ENCODE data around the gene CACNA1F. TPM values are rescaled to one million over a fixed set of nuclear protein-coding genes. Genes with fewer than 3 reads are reported as not detected.

Gene CACNA1F
- total RNA-seq, 1 donor from 2014 or later = not detected

DNA sequence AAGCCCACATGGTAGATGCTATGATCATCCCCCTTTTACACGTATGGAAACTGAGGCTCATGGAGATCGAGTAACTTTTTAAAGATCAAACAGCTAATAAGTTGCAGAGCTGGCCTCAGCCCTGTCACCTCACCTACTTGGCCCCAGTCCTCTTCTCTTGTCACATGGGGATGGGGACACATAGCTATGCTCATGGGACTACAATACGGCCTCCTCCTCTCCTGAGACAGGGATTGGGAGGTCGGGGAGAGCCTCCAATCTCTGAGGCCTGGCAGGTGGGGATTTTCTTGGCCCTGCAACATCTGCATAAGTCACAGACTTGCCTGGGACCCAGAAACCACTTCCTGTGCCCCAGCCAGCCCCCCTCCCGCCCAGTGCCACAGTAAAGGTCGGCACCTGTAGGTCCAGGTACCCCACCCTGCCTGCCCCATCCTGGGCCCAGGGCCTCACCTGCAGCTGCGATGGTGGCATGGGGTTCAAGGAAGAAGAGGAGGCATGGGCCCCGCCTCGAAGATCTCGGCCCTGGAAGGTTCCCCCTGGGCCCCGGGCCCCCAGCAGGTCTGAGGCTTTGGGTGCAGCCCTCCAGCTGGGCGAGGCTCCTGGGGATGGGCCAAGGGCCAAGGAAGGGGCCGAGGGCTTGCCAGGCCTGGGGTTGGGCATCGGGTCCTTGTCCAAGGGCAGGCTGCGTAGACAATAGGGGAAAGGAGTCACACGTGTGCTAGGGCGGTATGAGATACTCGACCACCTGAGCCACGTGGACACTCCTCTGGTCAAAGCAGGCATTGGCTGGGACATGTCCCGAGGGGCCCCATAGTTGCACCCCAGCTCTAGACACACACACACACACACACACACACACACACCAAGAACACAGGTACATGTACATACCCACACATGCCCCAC, 25.0 kb upstream of the CACNA1F start:
- Histone ChIP-seq H3K9me3 (ENCODE audit: control insufficient read depth in 3 of 3, low read length in 3 of 3) (no peaks in the 10 kb centered on the region), H3K4me3 (ENCODE audit: low read length in 3 of 3) (no peak overlapping the region), H3K9ac (ENCODE audit: low read depth in 1 of 3, low read length in 3 of 3) (no peak overlapping the region), H3K27me3 (ENCODE audit: control insufficient read depth in 3 of 3, insufficient read depth in 3 of 3, low read length in 3 of 3) (no peaks in the 10 kb centered on the region), H3K4me1 (ENCODE audit: control insufficient read depth in 3 of 3, insufficient read depth in 3 of 3, low read length in 3 of 3) (no peaks in the 10 kb centered on the region), H3K36me3 (ENCODE audit: control insufficient read depth in 3 of 3, insufficient read depth in 3 of 3, low read length in 3 of 3) (no peaks in the 10 kb centered on the region), H3K27ac (ENCODE audit: low read depth, low read length) (no peak overlapping the region)

DNA sequence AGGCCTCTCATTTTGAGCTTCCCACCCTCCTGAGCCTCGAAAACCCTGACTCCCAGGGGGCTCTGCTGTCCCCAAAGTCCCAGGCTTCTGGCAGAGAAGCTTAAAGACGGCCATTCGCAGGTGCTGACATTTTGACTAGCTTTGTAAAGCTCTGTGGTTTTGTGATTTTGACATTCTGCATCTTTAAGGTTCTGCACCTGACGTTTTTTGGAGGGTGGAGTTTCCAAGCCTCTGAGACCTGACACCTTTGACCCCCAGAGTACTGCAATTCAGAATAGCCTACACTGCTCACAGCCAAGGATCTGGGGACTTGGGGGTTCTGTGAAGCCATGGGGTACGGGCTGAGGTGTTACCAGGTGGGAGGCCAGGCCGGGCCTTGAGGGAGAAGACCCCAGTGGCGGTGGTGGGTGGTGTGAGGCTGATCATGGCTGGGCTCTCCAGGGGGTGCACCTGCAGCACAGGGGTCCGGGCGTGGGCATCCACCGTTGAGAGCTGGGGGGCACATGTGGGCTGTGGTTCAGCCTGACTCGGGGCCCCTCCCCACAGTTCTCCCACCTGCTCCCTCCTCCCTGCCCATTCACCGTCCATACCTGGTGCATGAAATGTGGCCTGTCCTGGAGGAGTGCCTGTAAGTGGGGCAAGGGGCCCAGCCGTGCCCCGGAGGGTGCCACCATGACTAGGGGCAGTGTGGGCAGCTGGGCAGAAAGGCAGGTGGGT, 24.1 kb upstream of the CACNA1F start:
- no peak overlapping the region for H3K9ac ChIP-seq (ENCODE audit: low read depth in 1 of 3, low read length in 3 of 3)
- no peak overlapping the region for H3K27ac ChIP-seq (ENCODE audit: low read depth, low read length)
- H3K9me3 ChIP-seq (ENCODE audit: control insufficient read depth in 3 of 3, low read length in 3 of 3) = no peaks in the 10 kb centered on the region
- H3K4me3 ChIP-seq (ENCODE audit: low read length in 3 of 3) = no peak overlapping the region
- no peaks in the 10 kb centered on the region for H3K36me3 ChIP-seq (ENCODE audit: control insufficient read depth in 3 of 3, insufficient read depth in 3 of 3, low read length in 3 of 3)
- H3K27me3 ChIP-seq (ENCODE audit: control insufficient read depth in 3 of 3, insufficient read depth in 3 of 3, low read length in 3 of 3) = peaks cover 0 to 4% (median 0%) of the 10 kb centered on the region in 3 donors
- no peaks in the 10 kb centered on the region for H3K4me1 ChIP-seq (ENCODE audit: control insufficient read depth in 3 of 3, insufficient read depth in 3 of 3, low read length in 3 of 3)

DNA sequence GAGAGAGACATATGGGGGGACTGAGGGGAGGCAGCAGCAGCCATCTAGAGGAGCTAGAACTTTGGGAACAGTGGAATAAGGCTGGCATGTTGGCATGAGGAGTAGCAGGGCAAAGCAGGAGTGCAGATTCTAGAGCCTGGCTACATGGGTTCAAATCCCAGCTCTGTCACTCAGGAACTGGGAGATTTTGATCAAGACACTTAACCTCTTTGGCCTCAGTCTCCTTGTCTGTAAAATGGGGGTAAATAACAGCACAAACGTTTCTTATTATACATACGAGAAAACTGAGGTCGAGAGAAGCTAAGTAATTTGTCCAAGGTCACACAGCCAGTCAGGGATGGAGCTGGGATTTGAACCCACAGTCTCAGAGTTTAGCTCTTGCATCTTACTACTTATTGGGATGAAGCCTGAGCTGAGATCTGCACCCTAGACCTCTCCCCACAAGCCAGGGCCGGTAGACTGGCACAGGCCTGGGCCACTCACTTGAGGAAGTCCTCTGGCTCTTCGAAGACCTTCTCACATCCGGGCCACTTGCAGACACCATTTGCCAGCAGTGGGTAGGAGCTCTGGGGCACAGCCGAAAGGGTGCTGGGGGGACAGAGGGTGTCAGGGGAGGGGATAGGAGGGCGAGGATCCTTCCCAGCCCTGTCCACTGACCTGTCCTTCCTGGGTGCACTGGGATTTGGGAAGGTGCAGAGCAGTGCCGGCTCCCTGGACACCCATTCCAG, 23.3 kb upstream of the CACNA1F start:
- Histone ChIP-seq H3K9ac (ENCODE audit: low read depth in 1 of 3, low read length in 3 of 3) (no peak overlapping the region), H3K4me1 (ENCODE audit: control insufficient read depth in 3 of 3, insufficient read depth in 3 of 3, low read length in 3 of 3) (no peaks in the 10 kb centered on the region), H3K27ac (ENCODE audit: low read depth, low read length) (no peak overlapping the region), H3K27me3 (ENCODE audit: control insufficient read depth in 3 of 3, insufficient read depth in 3 of 3, low read length in 3 of 3) (peaks cover 0 to 4% (median 0%) of the 10 kb centered on the region in 3 donors), H3K4me3 (ENCODE audit: low read length in 3 of 3) (no peak overlapping the region), H3K36me3 (ENCODE audit: control insufficient read depth in 3 of 3, insufficient read depth in 3 of 3, low read length in 3 of 3) (no peaks in the 10 kb centered on the region), H3K9me3 (ENCODE audit: control insufficient read depth in 3 of 3, low read length in 3 of 3) (no peaks in the 10 kb centered on the region)

DNA sequence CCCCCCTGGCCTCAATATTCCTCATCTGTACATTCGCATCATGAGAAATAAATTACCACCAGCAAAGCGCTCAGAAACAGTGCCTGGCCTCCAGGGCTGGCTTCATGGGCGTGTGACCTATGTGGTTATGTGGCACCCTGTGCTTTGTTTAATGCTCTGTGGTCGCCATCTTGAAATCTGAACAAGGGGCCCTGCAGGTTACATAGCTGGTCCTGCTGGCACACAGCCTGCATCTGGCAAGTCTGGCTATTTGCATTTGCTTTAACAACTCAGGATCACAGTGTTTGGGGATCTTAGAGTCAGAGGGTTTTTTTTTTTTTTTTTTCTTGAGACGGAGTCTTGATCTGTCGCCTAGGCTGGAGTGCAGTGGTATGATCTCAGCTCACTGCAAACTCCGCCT, 21.5 kb upstream of the CACNA1F start:
- Histone ChIP-seq H3K27me3 (ENCODE audit: control insufficient read depth in 3 of 3, insufficient read depth in 3 of 3, low read length in 3 of 3) (peaks cover 0 to 4% (median 0%) of the 10 kb centered on the region in 3 donors), H3K36me3 (ENCODE audit: control insufficient read depth in 3 of 3, insufficient read depth in 3 of 3, low read length in 3 of 3) (peaks cover 0 to 7% (median 0%) of the 10 kb centered on the region in 3 donors), H3K4me1 (ENCODE audit: control insufficient read depth in 3 of 3, insufficient read depth in 3 of 3, low read length in 3 of 3) (no peaks in the 10 kb centered on the region), H3K9me3 (ENCODE audit: control insufficient read depth in 3 of 3, low read length in 3 of 3) (no peaks in the 10 kb centered on the region), H3K4me3 (ENCODE audit: low read length in 3 of 3) (no peak overlapping the region), H3K27ac (ENCODE audit: low read depth, low read length) (no peak overlapping the region), H3K9ac (ENCODE audit: low read depth in 1 of 3, low read length in 3 of 3) (no peak overlapping the region)

DNA sequence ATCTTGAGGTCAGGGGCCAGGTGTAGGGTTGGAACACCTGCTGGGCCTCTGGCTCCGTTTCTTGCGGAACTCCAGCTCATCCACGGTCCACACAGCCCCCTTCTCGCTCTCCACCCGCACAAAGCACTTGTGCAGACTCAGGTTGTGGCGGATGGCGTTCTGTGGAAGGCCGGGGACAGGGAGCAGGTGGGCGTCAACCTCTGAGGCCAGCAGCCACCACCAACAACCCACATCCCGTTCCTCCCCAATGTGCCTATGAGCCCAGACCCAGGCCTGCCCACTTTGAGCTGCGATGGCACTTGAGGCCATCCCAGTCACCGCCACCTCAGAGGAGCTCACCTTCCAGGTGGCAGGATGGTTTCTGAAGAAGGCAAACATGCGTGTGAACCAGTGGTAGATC, 18.2 kb upstream of the CACNA1F start:
- no peak overlapping the region for H3K9ac ChIP-seq (ENCODE audit: low read depth in 1 of 3, low read length in 3 of 3)
- peaks cover 0 to 4% (median 0%) of the 10 kb centered on the region in 3 donors for H3K27me3 ChIP-seq (ENCODE audit: control insufficient read depth in 3 of 3, insufficient read depth in 3 of 3, low read length in 3 of 3)
- no peak overlapping the region for H3K4me3 ChIP-seq (ENCODE audit: low read length in 3 of 3)
- H3K4me1 ChIP-seq (ENCODE audit: control insufficient read depth in 3 of 3, insufficient read depth in 3 of 3, low read length in 3 of 3) = no peaks in the 10 kb centered on the region
- no peak overlapping the region for H3K27ac ChIP-seq (ENCODE audit: low read depth, low read length)
- H3K36me3 ChIP-seq (ENCODE audit: control insufficient read depth in 3 of 3, insufficient read depth in 3 of 3, low read length in 3 of 3) = peaks cover 5 to 18% (median 14%) of the 10 kb centered on the region in 3 donors
- H3K9me3 ChIP-seq (ENCODE audit: control insufficient read depth in 3 of 3, low read length in 3 of 3) = no peaks in the 10 kb centered on the region

DNA sequence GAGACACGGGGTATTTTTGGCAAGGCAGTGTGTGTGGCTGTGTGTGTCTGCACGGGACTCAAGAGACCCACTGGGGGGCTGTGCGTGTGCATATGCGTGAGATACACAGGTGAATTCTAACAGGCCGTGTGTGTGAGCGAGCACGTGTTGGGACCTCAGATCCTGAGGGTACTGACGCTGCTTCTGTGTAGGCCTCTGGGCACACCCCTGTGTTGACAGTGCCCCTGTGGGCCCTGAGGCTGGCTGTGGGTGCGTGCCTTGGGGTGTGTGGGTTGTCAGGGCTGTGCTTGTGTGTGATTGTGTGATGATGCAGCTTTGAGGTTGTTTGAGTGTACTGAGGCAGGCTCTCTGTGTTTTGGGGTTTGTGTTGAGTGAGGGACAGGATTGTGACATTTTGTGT, 17.4 kb upstream of the CACNA1F start:
- Histone ChIP-seq H3K27ac (ENCODE audit: low read depth, low read length) (no peak overlapping the region), H3K9ac (ENCODE audit: low read depth in 1 of 3, low read length in 3 of 3) (no peak overlapping the region), H3K4me3 (ENCODE audit: low read length in 3 of 3) (no peak overlapping the region), H3K36me3 (ENCODE audit: control insufficient read depth in 3 of 3, insufficient read depth in 3 of 3, low read length in 3 of 3) (peaks cover 5 to 20% (median 18%) of the 10 kb centered on the region in 3 donors), H3K4me1 (ENCODE audit: control insufficient read depth in 3 of 3, insufficient read depth in 3 of 3, low read length in 3 of 3) (no peaks in the 10 kb centered on the region), H3K9me3 (ENCODE audit: control insufficient read depth in 3 of 3, low read length in 3 of 3) (no peaks in the 10 kb centered on the region), H3K27me3 (ENCODE audit: control insufficient read depth in 3 of 3, insufficient read depth in 3 of 3, low read length in 3 of 3) (peaks cover 0 to 4% (median 0%) of the 10 kb centered on the region in 3 donors)

DNA sequence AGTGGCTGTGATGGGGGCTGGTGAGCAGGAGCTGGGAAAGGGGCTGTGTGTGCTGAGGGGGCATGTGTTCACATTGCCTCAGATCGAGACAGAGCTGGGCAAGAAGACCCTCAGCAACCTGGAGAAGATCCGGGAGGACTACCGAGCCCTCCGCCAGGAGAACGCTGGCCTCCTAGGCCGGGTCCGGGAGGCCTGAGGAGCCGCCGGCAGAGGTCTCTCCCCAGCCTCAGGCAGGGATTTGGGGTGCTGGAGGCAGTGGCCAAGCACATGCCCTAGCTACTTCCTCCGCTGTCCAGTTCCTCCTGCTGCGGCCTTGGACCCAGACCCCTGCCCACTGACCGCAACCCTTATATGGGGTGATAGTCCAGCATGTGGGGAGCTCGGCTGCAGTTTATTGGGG, 16.9 kb upstream of the CACNA1F start:
- H3K36me3 ChIP-seq (ENCODE audit: control insufficient read depth in 3 of 3, insufficient read depth in 3 of 3, low read length in 3 of 3) = peaks cover 5 to 20% (median 18%) of the 10 kb centered on the region in 3 donors
- no peak overlapping the region for H3K4me3 ChIP-seq (ENCODE audit: low read length in 3 of 3)
- H3K27ac ChIP-seq (ENCODE audit: low read depth, low read length) = no peak overlapping the region
- H3K9me3 ChIP-seq (ENCODE audit: control insufficient read depth in 3 of 3, low read length in 3 of 3) = no peaks in the 10 kb centered on the region
- H3K4me1 ChIP-seq (ENCODE audit: control insufficient read depth in 3 of 3, insufficient read depth in 3 of 3, low read length in 3 of 3) = no peaks in the 10 kb centered on the region
- H3K9ac ChIP-seq (ENCODE audit: low read depth in 1 of 3, low read length in 3 of 3) = no peak overlapping the region
- H3K27me3 ChIP-seq (ENCODE audit: control insufficient read depth in 3 of 3, insufficient read depth in 3 of 3, low read length in 3 of 3) = peaks cover 0 to 4% (median 0%) of the 10 kb centered on the region in 3 donors

DNA sequence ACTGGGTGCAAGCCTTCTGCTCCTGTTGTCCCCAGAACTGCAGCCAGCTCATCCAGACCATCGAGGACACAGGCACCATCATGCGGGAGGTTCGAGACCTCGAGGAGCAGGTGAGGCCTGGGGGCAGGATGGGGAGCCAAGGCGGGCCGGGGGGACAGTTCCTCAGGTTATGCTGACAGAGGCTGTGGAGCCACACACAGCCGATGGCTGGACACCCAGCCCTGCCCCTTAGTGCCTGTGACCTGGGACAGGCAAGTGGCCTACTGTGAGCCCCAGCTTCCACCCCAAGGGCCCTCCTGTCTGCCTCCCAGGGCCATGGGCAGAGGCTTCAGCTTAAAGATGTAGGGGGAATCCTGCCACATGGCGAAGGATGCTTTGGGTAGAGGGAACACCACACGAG, 16.5 kb upstream of the CACNA1F start:
- peaks cover 7 to 24% (median 18%) of the 10 kb centered on the region in 3 donors for H3K36me3 ChIP-seq (ENCODE audit: control insufficient read depth in 3 of 3, insufficient read depth in 3 of 3, low read length in 3 of 3)
- peaks cover 0 to 4% (median 0%) of the 10 kb centered on the region in 3 donors for H3K27me3 ChIP-seq (ENCODE audit: control insufficient read depth in 3 of 3, insufficient read depth in 3 of 3, low read length in 3 of 3)
- no peak overlapping the region for H3K27ac ChIP-seq (ENCODE audit: low read depth, low read length)
- H3K9me3 ChIP-seq (ENCODE audit: control insufficient read depth in 3 of 3, low read length in 3 of 3) = no peaks in the 10 kb centered on the region
- no peaks in the 10 kb centered on the region for H3K4me1 ChIP-seq (ENCODE audit: control insufficient read depth in 3 of 3, insufficient read depth in 3 of 3, low read length in 3 of 3)
- no peak overlapping the region for H3K9ac ChIP-seq (ENCODE audit: low read depth in 1 of 3, low read length in 3 of 3)
- H3K4me3 ChIP-seq (ENCODE audit: low read length in 3 of 3) = no peak overlapping the region

DNA sequence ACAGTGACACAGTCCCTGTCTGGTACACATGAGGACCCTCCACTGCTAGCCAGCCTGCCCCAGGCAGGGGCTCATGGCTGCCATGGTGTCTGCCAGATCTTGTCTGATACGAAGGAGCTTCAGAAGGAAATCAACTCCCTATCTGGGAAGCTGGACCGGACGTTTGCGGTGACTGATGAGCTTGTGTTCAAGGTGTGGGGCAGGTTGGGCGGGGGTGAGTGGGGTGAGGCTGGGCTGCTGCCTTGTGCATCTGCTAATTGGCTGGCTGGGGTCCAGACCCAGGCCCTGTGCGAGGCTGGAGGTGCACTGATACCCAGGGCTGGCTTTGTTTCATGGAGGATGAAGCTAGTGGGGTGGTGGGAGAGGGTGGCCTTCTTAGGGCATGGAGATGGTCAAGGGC, 15.9 kb upstream of the CACNA1F start:
- H3K9ac ChIP-seq (ENCODE audit: low read depth in 1 of 3, low read length in 3 of 3) = no peak overlapping the region
- H3K27ac ChIP-seq (ENCODE audit: low read depth, low read length) = no peak overlapping the region
- H3K4me1 ChIP-seq (ENCODE audit: control insufficient read depth in 3 of 3, insufficient read depth in 3 of 3, low read length in 3 of 3) = no peaks in the 10 kb centered on the region
- H3K27me3 ChIP-seq (ENCODE audit: control insufficient read depth in 3 of 3, insufficient read depth in 3 of 3, low read length in 3 of 3) = peaks cover 0 to 4% (median 0%) of the 10 kb centered on the region in 3 donors
- peaks cover 10 to 27% (median 18%) of the 10 kb centered on the region in 3 donors for H3K36me3 ChIP-seq (ENCODE audit: control insufficient read depth in 3 of 3, insufficient read depth in 3 of 3, low read length in 3 of 3)
- no peaks in the 10 kb centered on the region for H3K9me3 ChIP-seq (ENCODE audit: control insufficient read depth in 3 of 3, low read length in 3 of 3)
- no peak overlapping the region for H3K4me3 ChIP-seq (ENCODE audit: low read length in 3 of 3)
